Measurements from ENCODE around the gene GLRX3.

The GLRX3 gene

DNA sequence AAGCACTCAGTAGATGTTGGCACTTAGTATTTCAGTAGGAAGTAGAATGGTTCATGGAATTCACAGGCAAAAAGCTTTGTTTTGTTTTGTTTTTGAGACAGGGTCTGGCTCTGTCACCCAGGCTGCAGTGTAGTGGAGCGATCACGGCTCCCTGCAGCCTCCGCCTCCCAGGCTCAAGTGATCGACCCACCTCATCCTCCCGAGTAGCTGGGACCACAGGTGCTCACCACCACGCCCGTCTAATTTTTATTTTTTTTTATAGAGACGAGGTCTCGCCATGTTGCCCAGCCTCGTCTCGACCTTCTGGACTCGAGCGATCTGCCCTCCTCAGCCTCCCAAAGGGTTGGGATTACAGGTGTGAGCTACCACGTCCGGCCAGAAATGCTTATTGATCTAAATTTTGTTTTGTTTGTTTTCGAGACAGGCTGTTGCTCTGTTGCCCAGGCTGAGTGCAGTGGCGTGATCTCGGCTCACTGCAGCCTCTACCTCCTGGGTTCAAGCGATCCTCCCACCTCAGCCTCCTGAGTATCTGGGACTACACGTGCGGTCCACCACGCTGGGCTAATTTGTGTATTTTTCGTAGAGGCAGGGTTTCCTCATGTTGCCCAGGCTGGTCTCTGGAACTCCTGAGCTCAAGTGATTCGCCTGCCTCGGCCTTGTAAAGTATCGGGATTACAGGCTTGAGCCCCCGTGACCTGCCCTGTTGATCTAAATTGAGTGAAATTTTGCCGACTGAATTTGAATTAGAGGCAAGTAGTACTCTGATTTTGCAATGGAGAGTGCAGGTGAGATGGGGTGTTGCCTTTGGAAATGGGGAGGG, 1.7 kb downstream of the GLRX3 start:
- DNase-seq (ENCODE audit: low spot score) = no peak

DNA sequence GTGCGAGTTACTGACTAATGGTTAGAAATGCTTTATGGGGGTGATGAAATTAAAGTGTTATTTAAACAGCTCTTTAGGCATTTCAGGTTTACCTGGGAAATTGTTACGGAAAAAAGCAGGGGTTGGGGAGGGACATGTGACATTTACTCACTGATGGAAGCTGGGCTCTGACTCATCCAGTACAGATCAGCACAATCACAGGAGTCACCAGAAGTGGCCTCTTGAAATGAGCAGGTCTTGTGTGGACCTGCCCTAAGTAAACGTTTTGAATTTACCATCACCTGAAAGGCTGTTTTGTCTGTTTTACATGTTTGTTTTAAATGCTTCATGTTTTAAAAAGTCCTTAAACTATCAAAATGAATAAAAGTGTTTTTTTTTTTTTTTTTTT, 2.3 kb downstream of the GLRX3 start:
- DNase-seq (ENCODE audit: low spot score) = peak; percentile 66

DNA sequence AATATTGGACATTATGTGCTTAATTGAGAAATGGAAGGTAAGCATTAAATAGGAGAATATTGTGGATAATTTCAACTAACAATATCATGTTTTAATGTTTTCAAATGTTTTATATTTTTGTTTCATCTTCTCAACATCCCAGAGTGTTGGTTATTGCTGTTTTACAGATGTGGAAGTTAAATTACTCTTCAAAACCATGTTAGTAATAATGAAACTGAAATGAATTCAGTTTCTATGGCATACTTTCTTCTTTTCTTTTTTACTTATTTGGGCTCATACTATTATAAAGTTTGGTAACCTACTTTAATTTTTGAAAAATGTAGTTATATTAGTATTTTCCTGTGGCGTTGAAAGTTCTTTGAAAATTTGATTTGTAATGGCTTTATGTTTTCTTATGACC, 4.2 kb downstream of the GLRX3 start:
- no peak for DNase-seq (ENCODE audit: low spot score)

- no peak for DNase-seq (ENCODE audit: low spot score)
Measured at GRCh38 chr10:130141038-130141437, 4.8 kb downstream of the GLRX3 start.

DNA sequence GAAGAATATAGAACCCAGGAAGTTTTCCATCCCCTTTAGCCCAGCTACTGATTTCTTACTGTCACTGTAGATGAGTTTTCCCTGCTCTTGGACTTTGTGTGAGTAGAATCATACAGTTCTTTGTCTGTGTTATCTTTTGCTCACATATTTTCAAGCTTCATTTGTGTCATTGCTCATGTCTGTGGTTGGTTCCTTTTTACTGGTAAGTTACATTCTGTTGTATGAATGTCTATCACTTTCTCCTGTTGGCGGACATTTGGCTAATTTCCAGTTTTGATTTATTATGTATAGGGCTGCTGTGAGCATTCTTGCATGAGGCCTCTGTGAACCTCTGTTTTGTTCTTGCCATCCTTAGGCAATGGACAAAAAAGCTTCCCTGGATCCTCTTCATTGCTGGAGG, 5.3 kb downstream of the GLRX3 start:
- DNase-seq (ENCODE audit: low spot score) = no peak

- no peak for DNase-seq (ENCODE audit: low spot score)
Measured at GRCh38 chr10:130141878-130142277, 5.7 kb downstream of the GLRX3 start.

- DNase-seq (ENCODE audit: low spot score) = no peak
Measured at GRCh38 chr10:130146042-130146441, 9.9 kb downstream of the GLRX3 start.

- DNase-seq (ENCODE audit: low spot score) = no peak
Measured at GRCh38 chr10:130159192-130159794, 23.1 kb downstream of the GLRX3 start.

DNA sequence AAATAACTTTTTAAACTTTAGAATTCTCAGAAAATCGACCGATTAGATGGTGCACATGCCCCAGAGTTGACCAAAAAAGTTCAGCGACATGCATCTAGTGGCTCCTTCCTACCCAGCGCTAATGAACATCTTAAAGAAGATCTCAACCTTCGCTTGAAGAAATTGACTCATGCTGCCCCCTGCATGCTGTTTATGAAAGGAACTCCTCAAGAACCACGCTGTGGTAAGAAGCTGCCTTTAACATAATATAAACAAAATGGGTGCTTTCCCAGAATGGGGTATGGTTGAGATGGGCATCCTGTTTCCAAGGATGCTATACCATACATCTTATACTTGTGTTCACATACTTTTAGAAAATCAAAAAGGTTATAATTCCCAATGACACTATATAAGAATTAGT, 24.6 kb downstream of the GLRX3 start:
- DNase-seq (ENCODE audit: low spot score) = no peak

DNA sequence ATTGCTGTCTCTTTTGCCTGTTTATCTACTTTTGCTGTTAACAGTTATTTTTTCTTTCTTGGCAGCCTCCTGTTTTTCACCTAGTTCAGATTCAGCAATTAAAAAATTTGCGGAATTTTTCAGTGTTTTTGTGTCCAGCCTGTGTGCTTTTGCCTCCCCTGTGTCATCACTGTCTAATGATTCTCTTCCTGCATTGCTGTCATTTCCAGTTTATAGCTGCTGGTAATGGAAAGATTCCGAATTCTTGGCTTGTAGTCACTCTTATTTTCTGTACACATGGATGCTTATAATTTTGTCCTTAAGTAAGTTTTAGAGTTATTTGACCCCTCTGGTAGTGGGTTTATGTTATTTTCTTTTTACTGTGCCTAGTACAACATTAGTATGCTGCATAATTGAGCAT, 25.1 kb downstream of the GLRX3 start:
- no peak for DNase-seq (ENCODE audit: low spot score)

DNA sequence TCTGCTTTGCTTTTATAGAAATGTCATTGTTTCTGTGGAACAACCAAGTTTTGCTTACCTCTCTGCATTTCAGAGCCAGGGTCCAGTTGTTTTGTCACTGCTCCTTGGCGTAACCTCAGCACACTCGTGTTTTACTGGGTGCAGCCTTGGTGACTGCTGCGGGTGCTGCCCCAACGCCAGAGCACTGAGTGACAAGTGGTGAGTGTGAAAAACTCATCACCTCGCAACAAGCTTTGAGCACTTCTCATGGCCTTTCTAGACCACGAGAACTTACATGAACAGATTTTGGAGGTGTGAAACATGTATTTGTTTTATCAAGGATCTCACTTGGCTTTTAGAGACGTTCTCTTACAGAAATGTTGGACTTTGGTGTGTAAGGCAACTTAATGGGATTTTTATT, 31.0 kb downstream of the GLRX3 start:
- DNase-seq (ENCODE audit: low spot score) = no peak

GRCh38 chr10:130167707-130168106, 31.5 kb downstream of the GLRX3 start:
- DNase-seq (ENCODE audit: low spot score) = no peak

DNA sequence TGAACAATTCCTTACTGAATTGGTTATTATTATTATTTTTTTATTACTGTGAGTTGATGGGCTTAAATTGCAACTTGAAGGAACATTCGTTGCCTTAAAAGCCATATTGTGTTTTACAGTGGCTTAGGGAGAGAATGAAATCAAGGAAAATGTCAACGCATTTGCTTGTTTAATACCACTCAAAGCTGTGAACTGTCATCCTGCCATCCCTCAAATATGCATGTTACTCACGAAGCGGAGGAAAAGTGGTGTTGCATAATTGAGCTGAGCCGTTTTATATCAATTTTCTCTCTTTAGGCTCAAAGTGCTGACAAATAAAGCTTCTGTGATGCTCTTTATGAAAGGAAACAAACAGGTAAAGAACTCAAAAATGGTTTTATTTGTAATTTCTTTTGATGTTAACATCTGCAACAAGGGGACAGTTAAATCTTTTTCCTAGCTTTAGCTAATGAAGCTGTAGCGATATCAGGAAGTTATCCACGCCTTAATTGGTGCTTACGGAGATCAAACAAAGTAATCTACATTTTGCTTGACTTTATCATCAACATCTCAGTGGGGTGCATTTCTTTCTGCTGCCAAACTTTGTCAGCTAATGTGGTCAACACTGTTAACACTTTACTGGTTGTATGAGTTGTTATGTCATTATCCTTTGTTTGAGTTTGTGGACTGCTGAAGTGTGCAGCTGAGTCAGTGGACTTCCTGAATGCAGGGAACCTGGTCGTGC, 33.1 kb downstream of the GLRX3 start:
- no peak for DNase-seq (ENCODE audit: low spot score)

- no peak for DNase-seq (ENCODE audit: low spot score)
Measured at GRCh38 chr10:130171196-130171595, 35.0 kb downstream of the GLRX3 start.

DNA sequence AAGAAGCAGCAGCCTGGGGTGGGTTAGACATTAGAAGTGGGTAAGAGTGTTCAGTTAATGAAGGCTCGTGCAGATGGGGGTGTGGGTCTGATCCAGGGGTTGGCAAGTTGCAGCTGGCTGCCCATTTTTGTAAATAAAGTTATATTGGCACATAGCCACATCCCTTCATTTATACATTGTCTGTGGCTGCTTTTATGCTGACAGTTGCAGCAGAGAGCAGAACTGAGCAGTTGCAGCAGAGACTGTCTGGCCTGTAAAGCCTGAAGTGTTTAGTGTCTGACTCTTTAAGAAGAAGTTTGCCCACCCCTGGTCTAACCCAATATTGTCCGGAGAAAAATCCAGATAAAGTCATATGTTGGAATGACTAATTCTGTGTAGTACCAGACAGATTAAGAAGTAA, 38.1 kb downstream of the GLRX3 start:
- no peak for DNase-seq (ENCODE audit: low spot score)

DNA sequence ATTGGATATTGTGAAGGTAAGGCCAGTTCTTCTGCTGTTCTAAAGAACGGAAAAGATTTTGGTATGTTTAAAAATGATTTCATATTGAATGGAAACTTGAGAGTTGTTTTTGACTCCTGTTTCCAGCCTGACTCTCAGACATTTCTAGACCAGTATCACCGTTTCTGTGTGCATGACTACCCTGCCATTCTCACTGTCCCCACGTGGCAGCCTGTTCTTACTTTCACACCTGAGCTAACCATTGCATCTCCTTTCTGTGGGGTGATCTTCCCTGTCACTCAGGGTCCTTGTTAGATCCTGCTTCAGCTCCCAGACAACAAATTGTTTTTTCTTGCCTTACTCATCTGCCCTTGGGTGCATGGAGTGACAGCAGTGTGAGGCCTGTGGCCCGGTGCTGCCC, 38.9 kb downstream of the GLRX3 start:
- no peak for DNase-seq (ENCODE audit: low spot score)

- no peak for DNase-seq (ENCODE audit: low spot score)
Measured at GRCh38 chr10:130177250-130177649, 41.1 kb downstream of the GLRX3 start.

DNA sequence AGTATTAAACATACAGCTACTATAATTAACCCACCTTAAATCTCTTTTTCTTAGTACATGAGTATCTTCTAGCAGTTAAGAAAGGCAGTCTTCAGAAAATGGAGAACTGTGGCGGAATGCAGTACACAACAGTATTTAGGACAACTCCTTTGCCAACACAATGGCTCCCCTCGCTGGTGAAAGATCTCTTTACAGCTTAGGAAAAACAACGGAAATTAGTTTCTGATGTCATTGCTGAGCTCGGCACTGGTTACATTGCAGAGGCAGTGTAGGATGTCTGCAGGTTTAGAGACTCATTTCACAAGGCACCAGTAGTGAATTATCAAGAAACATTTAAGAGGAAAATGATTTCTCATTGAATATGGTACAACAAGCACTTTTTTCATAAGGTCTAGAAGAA, 43.4 kb downstream of the GLRX3 start:
- DNase-seq (ENCODE audit: low spot score) = peak; percentile 48

DNA sequence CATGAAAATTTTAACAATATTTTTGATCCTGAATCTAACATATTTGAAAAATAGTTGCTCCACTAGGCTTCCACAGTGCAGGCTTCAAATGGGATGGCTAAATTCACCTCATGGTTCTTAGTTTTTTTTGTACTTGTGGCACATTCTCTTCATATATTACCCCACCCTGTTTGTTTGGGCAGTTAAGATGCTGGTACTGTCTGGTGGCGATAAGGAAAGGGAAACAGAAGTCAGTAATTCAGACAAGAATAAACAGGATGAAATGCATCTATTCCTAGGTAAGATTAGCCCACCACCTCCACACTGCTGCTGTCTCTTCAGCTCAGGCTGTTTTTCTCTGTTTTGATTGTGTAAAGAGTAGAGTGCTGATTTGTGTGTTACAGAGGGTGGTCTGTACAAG, 44.2 kb downstream of the GLRX3 start:
- DNase-seq (ENCODE audit: low spot score) = no peak

GRCh38 chr10:130181858-130182257, 45.7 kb downstream of the GLRX3 start:
- no peak for DNase-seq (ENCODE audit: low spot score)

DNA sequence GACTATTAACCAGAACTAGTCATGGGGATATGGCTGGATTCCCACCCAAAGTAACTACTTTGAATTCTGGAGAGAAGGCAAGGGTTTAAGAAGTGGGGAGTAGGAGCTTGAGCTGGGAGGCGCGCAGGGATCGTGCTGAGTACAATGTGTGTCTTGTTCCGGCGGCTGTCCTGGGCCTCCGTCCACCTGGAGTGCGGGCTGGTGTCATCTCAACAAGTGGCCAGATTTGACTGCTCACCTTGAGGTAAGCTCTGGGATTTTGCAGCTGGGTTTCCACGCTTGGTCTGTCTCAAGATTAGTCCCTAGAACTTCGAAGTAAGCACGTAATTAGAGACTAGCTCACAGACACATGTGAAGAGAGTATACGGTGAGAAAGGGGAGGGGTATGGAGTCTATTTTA, 49.4 kb downstream of the GLRX3 start:
- no peak for DNase-seq (ENCODE audit: low spot score)

- no peak for DNase-seq (ENCODE audit: low spot score)
Measured at GRCh38 chr10:130188195-130189175, 52.3 kb downstream of the GLRX3 start.
